K562 (cell line): ENCODE results near the gene P2RX5. TPM values are rescaled to one million over a fixed set of nuclear protein-coding genes. Genes with fewer than 3 reads are reported as not detected.

Experiments
- ATAC-seq: fragments of 200-7000 bp; cut with Tn5 transposase; 3 replicates; pipeline ENCODE4 v1.9.1; 2020; ENCODE audit warnings: moderate library complexity
- BruUV-seq: library from RNA; stranded (reverse); fragments of 400-500 nt; replicated peaks from 2 replicates; lab custom pipeline; 2021; lab: Mats Ljungman, UMichigan
- CTCF ChIA-PET: fragments of 300-600 bp; formaldehyde crosslinking; extraction: SDS; loops from one replicate; lab custom pipeline; 2021; ENCODE audit warnings: low intra/inter-chr PET ratio; lab: Yijun Ruan, JAX
- POLR2A ChIA-PET: fragments of 300-600, 350-650 bp; sonication (Branson Sonifier 250); formaldehyde crosslinking; extraction: SDS; loops from one replicate; lab custom pipeline; 2021; ENCODE audit warnings: antibody characterized with exemption, inconsistent platforms; lab: Yijun Ruan, JAX
- DNase-seq, 4 experiments: peaks; one replicate each; pipeline versions ENCODE4 v3.0.0 to v3.0.0-alpha.2; 2011 to 2018; ENCODE audit warnings: low spot score in 3 of 4, mixed read lengths in 3 of 4; ENCODE audit errors: extremely low read depth in 1 of 4
- FAIRE-seq: peaks from 2 replicates; lab custom pipeline; 2011; peaks lifted over from hg19 to GRCh38; lab: Jason Lieb, UNC
- H2AFZ ChIP-seq: 2 replicates; pipeline ENCODE4 v1.6.0; 2011; ENCODE audit warnings: low read depth, low read length, control low read depth, inconsistent platforms
- H3K27ac ChIP-seq: fragments of 200-600 bp; 3 replicates; pipeline ENCODE4 v1.8.0; 2011; ENCODE audit warnings: low read depth, mild to moderate bottlenecking, control low read depth, inconsistent platforms, low read length, moderate library complexity, mixed read lengths; ENCODE audit errors: extremely low read depth
- H3K27me3 ChIP-seq, 2 experiments: fragments of 300-600 bp in 1 of 2; 2 replicates in 1 of 2; 3 replicates in 1 of 2; pipeline versions ENCODE4 v1.6.0 to v1.8.0; 2011; ENCODE audit warnings: inconsistent platforms in 2 of 2, low read length in 2 of 2, mild to moderate bottlenecking in 1 of 2, mixed read lengths in 1 of 2, moderate library complexity in 1 of 2; ENCODE audit not compliant: control insufficient read depth in 2 of 2, insufficient read depth in 2 of 2
- H3K36me3 ChIP-seq: fragments of 300-600 bp; 3 replicates; pipeline ENCODE4 v1.8.0; 2011; ENCODE audit warnings: mild to moderate bottlenecking, low read length, inconsistent platforms; ENCODE audit not compliant: control insufficient read depth, insufficient read depth
- H3K4me1 ChIP-seq, 2 experiments: fragments of 200-600 bp in 1 of 2; replicated peaks in 1 of 2; 2 replicates in 1 of 2; 3 replicates in 1 of 2; pipeline versions ENCODE4 v1.5.1 to v1.8.0; 2011; ENCODE audit warnings: inconsistent platforms in 2 of 2, low read length in 2 of 2, mild to moderate bottlenecking in 1 of 2, mixed read lengths in 1 of 2, moderate library complexity in 1 of 2; ENCODE audit not compliant: control insufficient read depth in 2 of 2, insufficient read depth in 2 of 2
- H3K4me2 ChIP-seq: 2 replicates; pipeline ENCODE4 v1.6.1; 2011; ENCODE audit warnings: low read length, control low read depth, inconsistent platforms, mixed read lengths; ENCODE audit not compliant: insufficient read depth
- H3K4me3 ChIP-seq: fragments of 200-600 bp; sonication (generic), shearing (Covaris generic); 2 replicates; pipeline ENCODE4 v1.5.1; 2016; ENCODE audit warnings: control low read depth, inconsistent platforms
- H3K79me2 ChIP-seq: fragments of 200-600 bp; 3 replicates; pipeline ENCODE4 v1.8.0; 2011; ENCODE audit warnings: low read length, inconsistent platforms; ENCODE audit not compliant: control insufficient read depth, insufficient read depth
- H3K9ac ChIP-seq, 2 experiments: 2 replicates each; pipeline versions ENCODE4 v1.6.0 to v1.6.1; 2011; ENCODE audit warnings: low read depth in 2 of 2, low read length in 2 of 2, control low read depth in 1 of 2, inconsistent platforms in 1 of 2, mild to moderate bottlenecking in 1 of 2, mixed read lengths in 1 of 2; ENCODE audit not compliant: insufficient read depth in 1 of 2
- H3K9me1 ChIP-seq: one replicate; pipeline ENCODE4 v1.6.0; 2011; ENCODE audit warnings: inconsistent platforms, mild to moderate bottlenecking, low read length, moderate library complexity; ENCODE audit not compliant: control insufficient read depth, insufficient read depth
- H3K9me3 ChIP-seq: replicated peaks from 2 replicates; pipeline ENCODE4 v1.5.1; 2011; ENCODE audit warnings: low read depth, low read length, inconsistent platforms; ENCODE audit not compliant: control insufficient read depth, insufficient read depth
- H4K20me1 ChIP-seq: replicated peaks from 2 replicates; pipeline ENCODE4 v1.6.1; 2011; ENCODE audit warnings: low read length, inconsistent platforms, mixed read lengths; ENCODE audit not compliant: control insufficient read depth, insufficient read depth
- CSDE1 ChIP-seq, 2 experiments: fragments of 450-650 bp; IDR thresholded peaks; 2 replicates each; pipeline ENCODE4 v1.6.1; 2016; ENCODE audit warnings: mild to moderate bottlenecking in 1 of 2
- FOXJ3 ChIP-seq: sonication (generic); formaldehyde crosslinking; IDR thresholded peaks from 2 replicates; pipeline ENCODE4 v1.4.0; 2020; ENCODE audit warnings: mild to moderate bottlenecking, missing genetic modification reagents
- HDGF ChIP-seq: fragments of 450-650 bp; IDR thresholded peaks from 2 replicates; pipeline ENCODE4 v1.6.1; 2016
- MBD2 ChIP-seq: sonication (generic); IDR thresholded peaks from 2 replicates; pipeline ENCODE4 v1.6.1; 2016; ENCODE audit warnings: low read depth, borderline replicate concordance
- MEIS2 ChIP-seq: fragments of 450-650 bp; IDR thresholded peaks from 2 replicates; pipeline ENCODE4 v1.6.1; 2014; ENCODE audit warnings: mild to moderate bottlenecking; ENCODE audit not compliant: partially characterized antibody
- ZFX ChIP-seq: sonication (generic); formaldehyde crosslinking; IDR thresholded peaks from 2 replicates; pipeline ENCODE4 v1.8.0; 2022; ENCODE audit warnings: mild to moderate bottlenecking, missing genetic modification reagents, moderate library complexity
- ZNF165 ChIP-seq: fragments of 250-450 bp; sonication (Bioruptor Pico); IDR thresholded peaks from 2 replicates; pipeline ENCODE4 v1.4.0; 2020; ENCODE audit warnings: borderline replicate concordance
- WGBS: fragments of 100-300 bp; shearing (Covaris generic); methylation state at CpG from one replicate; pipeline ENCODE4 v1.1.6; 2016; ENCODE audit warnings: low coverage, mixed read lengths; ENCODE audit not compliant: insufficient coverage; ENCODE audit errors: missing lambda C conversion rate; 5-methylcytosine and 5-hydroxymethylcytosine counted together
- in situ Hi-C: fragments of 300-500 bp; cut with MboI; formaldehyde crosslinking; loops from 4 replicates; pipeline ENCODE4 v1.15.0; 2018; ENCODE audit warnings: inconsistent platforms, mixed read lengths
- intact Hi-C: fragments of 100-400 bp; cut with micrococcal nuclease; formaldehyde crosslinking; loops from 2 replicates; pipeline ENCODE4 v1.14.2; 2022
- polyA plus RNA-seq, 8 experiments: library from polyadenylated mRNA; depleted of rRNA in 4 of 8; stranded (reverse) in 5 of 8; unstranded in 3 of 8; fragments of >200 nt; fragmentation: Nextera tagmentation in 2 of 8; fragmentation: Illumina TruSeq in 1 of 8; extraction: Ambion mirVana in 2 of 8; extraction: Trizol in 1 of 8; gene quantifications; 2 replicates each; pipeline versions ENCODE4 v1.2.1 to v1.2.3, GENCODE V29; 2011 to 2014; ENCODE audit warnings: inconsistent platforms in 1 of 8, missing spikeins in 1 of 8
- total RNA-seq, 7 experiments: library from RNA; depleted of rRNA in 6 of 7; stranded (reverse); fragments of >200 nt in 6 of 7; fragmentation: Illumina TruSeq in 2 of 7; extraction: Trizol in 2 of 7; gene quantifications; 2 replicates each; pipeline versions ENCODE4 v1.2.1 to v1.2.3, GENCODE V29; 2011 to 2021; ENCODE audit warnings: low replicate concordance in 1 of 7
- TF ChIP-seq, protein P1 (sequence below): sonication (generic); formaldehyde crosslinking; IDR thresholded peaks from 2 replicates; pipeline ENCODE4 v1.8.0; 2022; ENCODE audit warnings: mild to moderate bottlenecking, missing genetic modification reagents
- TF ChIP-seq, protein P2 (sequence below): fragments of 250-450 bp; sonication (Bioruptor Pico); IDR thresholded peaks from 2 replicates; pipeline ENCODE4 v1.8.0; 2021; ENCODE audit warnings: moderate library complexity, mild to moderate bottlenecking, inconsistent platforms
- TF ChIP-seq, protein P3 (sequence below): fragments of 250-450 bp; sonication (Bioruptor Pico); IDR thresholded peaks from 2 replicates; pipeline ENCODE4 v1.6.1; 2021; ENCODE audit warnings: mild to moderate bottlenecking
- TF ChIP-seq, protein P4 (sequence below), 2 experiments: IDR thresholded peaks in 1 of 2; conservative IDR thresholded peaks in 1 of 2; 2 replicates each; pipeline ENCODE4 v1.6.1; 2016; ENCODE audit warnings: low read depth in 2 of 2, mild to moderate bottlenecking in 1 of 2, missing compliant biosample characterization in 1 of 2, missing genetic modification characterization in 1 of 2, moderate library complexity in 1 of 2
- TF ChIP-seq, protein P5 (sequence below): fragments of 250-450 bp; sonication (Bioruptor Pico); IDR thresholded peaks from 2 replicates; pipeline ENCODE4 v1.8.0; 2021; ENCODE audit warnings: borderline replicate concordance, mild to moderate bottlenecking, moderate library complexity; ENCODE audit not compliant: poor library complexity, severe bottlenecking

P2RX5 gene
- total and polyA plus RNA-seq, 9 of the 15 experiments (the other 6 are each of a cell fraction or from before 2014, with no cell fraction given), result 0.31 to 4.0 (median 1.3) TPM

DNA sequence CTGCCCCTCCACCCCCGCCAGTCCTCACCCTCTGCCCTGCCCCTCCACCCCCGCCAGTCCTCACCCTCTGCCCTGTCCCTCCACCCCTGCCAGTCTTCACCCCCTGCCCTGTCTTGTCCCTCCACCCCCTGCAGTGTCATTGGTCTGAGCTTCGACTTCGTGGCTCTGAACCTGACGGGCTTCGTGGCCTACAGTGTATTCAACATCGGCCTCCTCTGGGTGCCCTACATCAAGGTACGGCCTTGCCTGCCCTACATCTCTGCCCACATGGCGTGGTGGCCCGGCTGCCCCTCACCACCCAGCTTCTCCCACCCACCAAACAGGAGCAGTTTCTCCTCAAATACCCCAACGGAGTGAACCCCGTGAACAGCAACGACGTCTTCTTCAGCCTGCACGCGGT lies 39.6 kb downstream of the P2RX5 start (continued):
- no peak for TF ChIP-seq ZNF165
- TF ChIP-seq, protein P1, sequence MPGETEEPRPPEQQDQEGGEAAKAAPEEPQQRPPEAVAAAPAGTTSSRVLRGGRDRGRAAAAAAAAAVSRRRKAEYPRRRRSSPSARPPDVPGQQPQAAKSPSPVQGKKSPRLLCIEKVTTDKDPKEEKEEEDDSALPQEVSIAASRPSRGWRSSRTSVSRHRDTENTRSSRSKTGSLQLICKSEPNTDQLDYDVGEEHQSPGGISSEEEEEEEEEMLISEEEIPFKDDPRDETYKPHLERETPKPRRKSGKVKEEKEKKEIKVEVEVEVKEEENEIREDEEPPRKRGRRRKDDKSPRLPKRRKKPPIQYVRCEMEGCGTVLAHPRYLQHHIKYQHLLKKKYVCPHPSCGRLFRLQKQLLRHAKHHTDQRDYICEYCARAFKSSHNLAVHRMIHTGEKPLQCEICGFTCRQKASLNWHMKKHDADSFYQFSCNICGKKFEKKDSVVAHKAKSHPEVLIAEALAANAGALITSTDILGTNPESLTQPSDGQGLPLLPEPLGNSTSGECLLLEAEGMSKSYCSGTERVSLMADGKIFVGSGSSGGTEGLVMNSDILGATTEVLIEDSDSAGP (CRISPR knock-in tag), result no peak

DNA sequence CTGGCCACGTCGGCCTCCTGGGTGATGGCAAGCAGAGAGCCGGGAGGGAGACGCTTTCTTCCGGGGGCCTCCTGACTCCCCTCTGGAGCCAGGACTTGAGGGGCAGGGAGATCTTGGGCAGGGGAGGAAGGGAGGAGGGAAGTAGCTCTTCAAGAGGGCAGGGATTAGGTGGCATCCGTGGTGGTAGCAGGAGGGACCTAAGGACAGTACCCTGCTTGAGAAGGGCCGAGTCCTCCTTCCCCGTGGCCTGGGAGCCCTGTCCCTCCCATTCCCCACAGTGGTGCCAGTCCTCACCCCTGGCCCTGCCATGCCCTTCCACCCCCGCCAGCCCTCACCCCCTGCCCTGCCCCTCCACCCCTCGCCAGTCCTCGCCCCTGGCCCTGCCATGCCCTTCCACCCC lies 40.2 kb downstream of the P2RX5 start:
- 83% methylated on average over 2 of the region's 11 CpGs for WGBS
- TF ChIP-seq MEIS2 (no peak), ZFX (CRISPR knock-in tag) (no peak), FOXJ3 (CRISPR knock-in tag) (no peak), CSDE1 (IDR thresholded peaks at IDR 0.05) (no peak), HDGF (no peak), MBD2 (no peak)
- TF ChIP-seq, protein P2, sequence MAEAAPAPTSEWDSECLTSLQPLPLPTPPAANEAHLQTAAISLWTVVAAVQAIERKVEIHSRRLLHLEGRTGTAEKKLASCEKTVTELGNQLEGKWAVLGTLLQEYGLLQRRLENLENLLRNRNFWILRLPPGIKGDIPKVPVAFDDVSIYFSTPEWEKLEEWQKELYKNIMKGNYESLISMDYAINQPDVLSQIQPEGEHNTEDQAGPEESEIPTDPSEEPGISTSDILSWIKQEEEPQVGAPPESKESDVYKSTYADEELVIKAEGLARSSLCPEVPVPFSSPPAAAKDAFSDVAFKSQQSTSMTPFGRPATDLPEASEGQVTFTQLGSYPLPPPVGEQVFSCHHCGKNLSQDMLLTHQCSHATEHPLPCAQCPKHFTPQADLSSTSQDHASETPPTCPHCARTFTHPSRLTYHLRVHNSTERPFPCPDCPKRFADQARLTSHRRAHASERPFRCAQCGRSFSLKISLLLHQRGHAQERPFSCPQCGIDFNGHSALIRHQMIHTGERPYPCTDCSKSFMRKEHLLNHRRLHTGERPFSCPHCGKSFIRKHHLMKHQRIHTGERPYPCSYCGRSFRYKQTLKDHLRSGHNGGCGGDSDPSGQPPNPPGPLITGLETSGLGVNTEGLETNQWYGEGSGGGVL (CRISPR knock-in tag), result no peak
- TF ChIP-seq, protein P3, sequence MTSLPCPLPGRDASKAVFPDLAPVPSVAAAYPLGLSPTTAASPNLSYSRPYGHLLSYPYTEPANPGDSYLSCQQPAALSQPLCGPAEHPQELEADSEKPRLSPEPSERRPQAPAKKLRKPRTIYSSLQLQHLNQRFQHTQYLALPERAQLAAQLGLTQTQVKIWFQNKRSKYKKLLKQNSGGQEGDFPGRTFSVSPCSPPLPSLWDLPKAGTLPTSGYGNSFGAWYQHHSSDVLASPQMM, result no peak
- TF ChIP-seq, protein P4, sequence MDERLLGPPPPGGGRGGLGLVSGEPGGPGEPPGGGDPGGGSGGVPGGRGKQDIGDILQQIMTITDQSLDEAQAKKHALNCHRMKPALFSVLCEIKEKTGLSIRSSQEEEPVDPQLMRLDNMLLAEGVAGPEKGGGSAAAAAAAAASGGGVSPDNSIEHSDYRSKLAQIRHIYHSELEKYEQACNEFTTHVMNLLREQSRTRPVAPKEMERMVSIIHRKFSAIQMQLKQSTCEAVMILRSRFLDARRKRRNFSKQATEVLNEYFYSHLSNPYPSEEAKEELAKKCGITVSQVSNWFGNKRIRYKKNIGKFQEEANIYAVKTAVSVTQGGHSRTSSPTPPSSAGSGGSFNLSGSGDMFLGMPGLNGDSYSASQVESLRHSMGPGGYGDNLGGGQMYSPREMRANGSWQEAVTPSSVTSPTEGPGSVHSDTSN (CRISPR knock-in tag; IDR thresholded peaks at IDR 0.05; ENCODE audit: low read depth), result no peak
- TF ChIP-seq, protein P4 (tag; conservative IDR thresholded peaks at IDR 0.05; ENCODE audit: low read depth), result no peak
- TF ChIP-seq, protein P5, sequence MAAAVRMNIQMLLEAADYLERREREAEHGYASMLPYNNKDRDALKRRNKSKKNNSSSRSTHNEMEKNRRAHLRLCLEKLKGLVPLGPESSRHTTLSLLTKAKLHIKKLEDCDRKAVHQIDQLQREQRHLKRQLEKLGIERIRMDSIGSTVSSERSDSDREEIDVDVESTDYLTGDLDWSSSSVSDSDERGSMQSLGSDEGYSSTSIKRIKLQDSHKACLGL (CRISPR knock-in tag), result no peak

More for the DNA sequence above, 40.2 kb downstream of the P2RX5 start:
- H3K9me1 ChIP-seq, result no peaks in the 10 kb centered on the region
- H3K4me2 ChIP-seq, result no peak overlapping the region
- H4K20me1 ChIP-seq, result no peaks in the 10 kb centered on the region
- no peak overlapping the region for H3K4me3 ChIP-seq
- no peaks in the 10 kb centered on the region for H3K27me3 ChIP-seq
- intact Hi-C loops (no loop called here), in situ Hi-C loops (no loop called here)
- no peaks in the 10 kb centered on the region for H3K79me2 ChIP-seq
- no TSS peak for BruUV-seq
- ChIA-PET CTCF (no interaction called here), POLR2A (interaction anchor here (0.6 to 1.1 kb wide), 2 partner anchors 15 to 16 kb away, joined by 3 to 4 read pairs; no protein-coding TSS in a partner anchor)
- H3K9ac ChIP-seq, result no peak overlapping the region
- H3K4me1 ChIP-seq, result peaks cover 0 to 30% of the 10 kb centered on the region in 2 experiments; a peak in 2 of 5 replicates
- no peak overlapping the region for H3K27ac ChIP-seq
- DNase-seq, result no peak
- H2AFZ ChIP-seq, result no peak overlapping the region
- H3K36me3 ChIP-seq, result no peaks in the 10 kb centered on the region
- no peaks in the 10 kb centered on the region for H3K9me3 ChIP-seq
- no peak for FAIRE-seq
- ATAC-seq, result no peak
